ENCODE results near the gene STMN3. TPM values are rescaled to one million over a fixed set of nuclear protein-coding genes. Genes with fewer than 3 reads are reported as not detected.

STMN3 gene
- total RNA-seq, 6 donors from 2014 or later = 2.1 to 16.5 (median 9.1) TPM

GRCh38 chr20:63691711-63692435 lies 38.6 kb upstream of the STMN3 start:
- Histone ChIP-seq H3K4me3 (no peak overlapping the region), H3K4me1 (peaks cover 43 to 64% (median 50%) of the 10 kb centered on the region in 4 donors), H3K27me3 (no peaks in the 10 kb centered on the region), H3K27ac (peak overlapping the region; percentile 23 to 96 (median 70)), H3K9me3 (no peaks in the 10 kb centered on the region), H3K36me3 (peaks cover 0 to 35% (median 4%) of the 10 kb centered on the region in 4 donors)
- ATAC-seq (ENCODE audit: low FRiP score in 2 of 2) (no peak), DNase-seq (peak in 1 of 2 donors; percentile 70)
- 75 to 87% methylated on average over 16 to 20 of the region's 21 CpGs for WGBS, 2 donors
- TF ChIP-seq POLR2AphosphoS5 (IDR thresholded peaks at IDR 0.05) (peak; percentile 9 to 73), CTCF (IDR thresholded peaks at IDR 0.05) (no peak), EP300 (IDR thresholded peaks at IDR 0.05) (peak in 2 of 4 donors; percentile 80 to 90), POLR2A (IDR thresholded peaks at IDR 0.05) (no peak)

- Histone ChIP-seq H3K9me3 (no peaks in the 10 kb centered on the region), H3K27ac (peak overlapping the region; percentile 23 to 96 (median 70)), H3K4me3 (no peak overlapping the region), H3K36me3 (peaks cover 0 to 35% (median 4%) of the 10 kb centered on the region in 4 donors), H3K4me1 (peaks cover 41 to 64% (median 48%) of the 10 kb centered on the region in 4 donors), H3K27me3 (no peaks in the 10 kb centered on the region)
- TF ChIP-seq CTCF (IDR thresholded peaks at IDR 0.05) (no peak), EP300 (IDR thresholded peaks at IDR 0.05) (no peak), POLR2A (IDR thresholded peaks at IDR 0.05) (no peak)
- ATAC-seq (ENCODE audit: low FRiP score in 2 of 2) = no peak
- peak in 1 of 2 donors; percentile 83 for DNase-seq
- WGBS, 2 donors = 86 to 87% methylated on average over 17 to 24 of the region's 24 CpGs
Observed at GRCh38 chr20:63690898-63691710, 37.9 kb upstream of the STMN3 start.

GRCh38 chr20:63690003-63690897 lies 37.0 kb upstream of the STMN3 start:
- 93 to 95% methylated on average over 10 to 32 of the region's 40 CpGs for WGBS, 2 donors
- peak in 1 of 2 donors; percentile 75 for DNase-seq

More at GRCh38 chr20:63690003-63690897, 37.0 kb upstream of the STMN3 start:
- H3K9me3 ChIP-seq = no peaks in the 10 kb centered on the region
- peaks cover 49 to 63% (median 55%) of the 10 kb centered on the region in 4 donors for H3K4me1 ChIP-seq
- no peak for ATAC-seq (ENCODE audit: low FRiP score in 2 of 2)
- H3K27me3 ChIP-seq = no peaks in the 10 kb centered on the region
- H3K27ac ChIP-seq = peak overlapping the region in 3 of 4 donors; percentile 90 to 96 (median 91)
- H3K36me3 ChIP-seq = peaks cover 0 to 26% (median 4%) of the 10 kb centered on the region in 4 donors
- no peak overlapping the region for H3K4me3 ChIP-seq
- no peak for TF ChIP-seq EP300 (IDR thresholded peaks at IDR 0.05)
- no peak for TF ChIP-seq CTCF (IDR thresholded peaks at IDR 0.05)
- no peak for TF ChIP-seq POLR2AphosphoS5 (IDR thresholded peaks at IDR 0.05)
- no peak for TF ChIP-seq POLR2A (IDR thresholded peaks at IDR 0.05)
